ENCODE measurements around the gene LIMS1. TPM values are rescaled to one million over a fixed set of nuclear protein-coding genes. Genes with fewer than 3 reads are reported as not detected.
"Not testable (repeated sequence)": the region's sequence is repeated elsewhere in the genome, so short reads cannot be mapped to it uniquely, and the experiment has no call there.

The LIMS1 gene, protein sequence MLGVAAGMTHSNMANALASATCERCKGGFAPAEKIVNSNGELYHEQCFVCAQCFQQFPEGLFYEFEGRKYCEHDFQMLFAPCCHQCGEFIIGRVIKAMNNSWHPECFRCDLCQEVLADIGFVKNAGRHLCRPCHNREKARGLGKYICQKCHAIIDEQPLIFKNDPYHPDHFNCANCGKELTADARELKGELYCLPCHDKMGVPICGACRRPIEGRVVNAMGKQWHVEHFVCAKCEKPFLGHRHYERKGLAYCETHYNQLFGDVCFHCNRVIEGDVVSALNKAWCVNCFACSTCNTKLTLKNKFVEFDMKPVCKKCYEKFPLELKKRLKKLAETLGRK
- 10 to 100 TPM; 59.4 TPM for total RNA-seq
- 80.6 TPM for polyA plus RNA-seq

DNA sequence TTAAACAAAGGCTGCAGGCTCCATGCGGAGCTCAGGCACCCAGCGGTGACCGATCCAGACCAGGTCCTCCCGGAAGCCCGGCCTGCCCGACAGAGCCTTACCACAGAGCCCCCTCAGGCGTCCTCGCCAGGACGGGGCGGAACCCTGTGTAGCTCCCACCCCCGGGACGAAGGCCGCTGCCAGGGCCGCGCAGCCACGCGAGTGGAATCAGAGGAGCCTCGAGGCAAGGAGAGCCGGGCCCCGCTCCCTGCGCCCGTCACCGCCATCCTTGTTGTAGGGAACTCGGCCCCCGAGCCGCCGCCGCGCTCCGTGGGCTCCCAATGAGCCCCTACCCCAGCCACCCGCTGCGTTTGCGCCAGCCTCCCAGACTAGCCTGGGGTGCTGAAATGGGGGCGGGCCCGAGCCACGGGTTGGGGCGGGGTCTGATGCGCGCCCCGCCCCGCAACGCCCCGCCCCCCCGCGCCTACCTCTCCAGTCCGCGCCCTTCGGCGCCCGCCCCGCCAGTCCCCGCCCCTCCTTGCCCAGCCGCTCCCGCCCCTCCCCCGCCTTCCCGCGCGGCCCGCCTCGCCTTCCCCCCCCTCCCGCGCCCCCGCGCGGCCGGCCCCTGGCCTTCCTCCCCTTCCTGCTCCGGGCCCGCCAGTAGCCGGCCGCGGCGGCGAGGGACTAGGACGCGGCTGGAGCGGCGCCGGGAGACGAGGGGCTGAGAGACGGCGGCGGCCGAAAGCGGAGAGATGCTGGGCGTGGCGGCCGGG lies at the start of gene LIMS1:
TSS of gene LIMS1 (plus strand) at position 639 of the 752 bp plus-strand sequence. CDS start at position 732, 93 bp downstream.
- Histone ChIP-seq H3K36me3 (ENCODE audit: insufficient read depth, low read length) (no peaks in the 10 kb centered on the region), H3K9me3 (ENCODE audit: low read length) (no peaks in the 10 kb centered on the region), H3K27me3 (ENCODE audit: insufficient read depth, low read length, poor library complexity, severe bottlenecking) (no peaks in the 10 kb centered on the region), H3K4me1 (ENCODE audit: insufficient read depth, low read length) (peaks cover 7% of the 10 kb centered on the region), H3K4me3 (ENCODE audit: low read length) (peak within 1 kb of the TSS; percentile 87), H3K27ac (ENCODE audit: low read depth, low read length) (peak within 1 kb of the TSS; percentile 76)
- ChIA-PET POLR2A (interaction anchor here (0.6 to 1.9 kb wide), 2 partner anchors 84 to 86 kb away, joined by 7 to 12 read pairs; no protein-coding TSS in a partner anchor), CTCF (interaction anchor here (0.6 to 0.9 kb wide), 2 partner anchors 31 to 51 kb away, joined by 3 read pairs; no protein-coding TSS in a partner anchor)
- Mint-ChIP-seq H3K27ac (peak within 1 kb of the TSS; percentile 79 to 98 (median 91)), H3K9me3 (no peaks in the 10 kb centered on the region), H3K27me3 (no peaks in the 10 kb centered on the region), H3K4me1 (peaks cover 25 to 50% (median 35%) of the 10 kb centered on the region in 3 donors), H3K4me3 (peak within 1 kb of the TSS; percentile 93 to 98 (median 96)), H3K36me3 (peaks cover 0 to 6% (median 0%) of the 10 kb centered on the region in 3 donors)
- DNase-seq, result peak; percentile 77 to 93 (median 83)

DNA sequence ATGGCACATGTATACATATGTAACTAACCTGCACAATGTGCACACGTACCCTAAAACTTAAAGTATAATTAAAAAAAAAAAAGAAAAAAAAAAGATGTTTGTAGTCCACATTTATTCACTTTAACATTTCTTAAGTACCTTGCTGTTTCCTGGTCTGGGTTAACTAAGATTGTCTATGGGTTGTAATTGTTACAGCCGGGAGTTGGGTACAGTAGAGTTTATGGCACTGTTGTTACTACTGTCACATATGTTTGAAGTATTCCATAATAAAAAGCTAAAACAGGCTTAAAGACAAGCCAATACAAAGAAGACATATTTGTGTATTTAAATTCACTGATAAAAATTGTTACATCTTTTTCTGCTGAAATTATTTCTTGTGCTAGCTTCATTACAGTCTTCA lies 49.0 kb upstream of the LIMS1 start:
- Histone ChIP-seq H3K4me1 (ENCODE audit: insufficient read depth, low read length) (no peaks in the 10 kb centered on the region), H3K36me3 (ENCODE audit: insufficient read depth, low read length) (peaks cover 56% of the 10 kb centered on the region), H3K27me3 (ENCODE audit: insufficient read depth, low read length, poor library complexity, severe bottlenecking) (no peaks in the 10 kb centered on the region), H3K4me3 (ENCODE audit: low read length) (no peak overlapping the region), H3K27ac (ENCODE audit: low read depth, low read length) (no peak overlapping the region), H3K9me3 (ENCODE audit: low read length) (no peaks in the 10 kb centered on the region)
- CTCF ChIA-PET, result no interaction called here
- peaks cover 0 to 2% (median 0%) of the 10 kb centered on the region in 5 donors for H3K9me3 Mint-ChIP-seq
- H3K27me3 Mint-ChIP-seq, result no peaks in the 10 kb centered on the region
- H3K36me3 Mint-ChIP-seq, result peaks cover 18 to 82% (median 37%) of the 10 kb centered on the region in 3 donors
- no peak for DNase-seq
- H3K4me3 Mint-ChIP-seq, result no peak overlapping the region
- POLR2A ChIA-PET, result no interaction called here
- H3K27ac Mint-ChIP-seq, result no peak overlapping the region
- H3K4me1 Mint-ChIP-seq, result peaks cover 0 to 3% (median 3%) of the 10 kb centered on the region in 3 donors

DNA sequence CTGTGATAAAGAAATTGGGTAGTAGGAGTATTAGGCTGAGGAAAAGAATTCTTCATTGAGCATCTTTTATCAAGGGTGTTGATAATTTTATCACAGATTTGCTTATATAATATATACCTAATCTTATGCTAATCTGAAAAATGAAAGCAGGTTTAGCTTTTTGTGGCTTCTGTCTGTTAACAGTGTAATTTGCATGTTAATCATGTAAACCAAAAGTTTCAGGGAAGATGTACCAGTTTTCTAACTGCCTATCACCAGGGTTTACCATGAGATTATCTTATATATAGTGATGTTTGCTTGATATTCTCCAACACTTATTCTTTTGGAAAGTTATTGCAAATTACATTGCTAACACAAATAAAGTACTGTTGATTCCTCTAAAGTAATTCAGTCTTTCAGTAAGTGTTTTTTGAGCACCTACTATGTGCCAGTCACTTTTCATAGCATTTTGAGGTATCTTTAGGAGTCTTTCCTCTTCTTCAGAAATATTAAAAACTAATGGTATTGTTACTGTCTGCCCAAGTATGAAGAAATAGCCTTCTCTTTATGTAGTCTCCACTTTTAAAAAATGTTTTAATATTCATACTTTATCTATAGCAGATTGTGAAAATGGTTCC lies 43.7 kb upstream of the LIMS1 start:
- no peak overlapping the region for H3K27ac ChIP-seq (ENCODE audit: low read depth, low read length)
- peak overlapping the region in 1 of 8 donors; percentile 17 for H3K27ac Mint-ChIP-seq
- no peaks in the 10 kb centered on the region for H3K27me3 ChIP-seq (ENCODE audit: insufficient read depth, low read length, poor library complexity, severe bottlenecking)
- H3K36me3 ChIP-seq (ENCODE audit: insufficient read depth, low read length), result peaks cover 49% of the 10 kb centered on the region
- H3K9me3 Mint-ChIP-seq, result no peaks in the 10 kb centered on the region
- ChIA-PET CTCF (no interaction called here), POLR2A (no interaction called here)
- H3K4me3 Mint-ChIP-seq, result no peak overlapping the region
- H3K27me3 Mint-ChIP-seq, result no peaks in the 10 kb centered on the region
- H3K9me3 ChIP-seq (ENCODE audit: low read length), result no peaks in the 10 kb centered on the region
- H3K36me3 Mint-ChIP-seq, result peaks cover 0 to 83% (median 14%) of the 10 kb centered on the region in 3 donors
- H3K4me1 Mint-ChIP-seq, result no peaks in the 10 kb centered on the region
- H3K4me1 ChIP-seq (ENCODE audit: insufficient read depth, low read length), result no peaks in the 10 kb centered on the region
- no peak for DNase-seq
- no peak overlapping the region for H3K4me3 ChIP-seq (ENCODE audit: low read length)

DNA sequence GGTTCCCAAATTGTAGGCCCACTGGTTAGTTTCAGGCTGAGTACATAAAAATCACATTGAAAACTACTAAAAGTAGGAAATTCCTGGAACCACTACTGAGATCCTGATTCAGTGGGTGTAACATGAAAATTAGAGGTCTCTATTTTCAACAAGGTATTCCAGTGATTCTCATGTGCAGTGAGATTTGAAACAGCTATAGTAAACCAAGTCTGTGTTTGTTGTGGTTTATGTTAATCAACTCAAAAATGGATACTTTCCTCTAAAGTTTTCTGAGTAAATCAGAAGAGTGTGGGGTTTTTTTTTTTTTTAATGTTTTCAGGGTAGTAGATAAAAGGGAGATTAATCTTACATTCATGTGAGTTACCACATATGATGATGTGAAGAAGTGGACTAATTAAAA lies 42.4 kb upstream of the LIMS1 start:
- no peak overlapping the region for H3K4me3 Mint-ChIP-seq
- no peaks in the 10 kb centered on the region for H3K4me1 Mint-ChIP-seq
- Histone ChIP-seq H3K4me3 (ENCODE audit: low read length) (no peak overlapping the region), H3K4me1 (ENCODE audit: insufficient read depth, low read length) (no peaks in the 10 kb centered on the region), H3K27me3 (ENCODE audit: insufficient read depth, low read length, poor library complexity, severe bottlenecking) (no peaks in the 10 kb centered on the region), H3K27ac (ENCODE audit: low read depth, low read length) (no peak overlapping the region), H3K9me3 (ENCODE audit: low read length) (no peaks in the 10 kb centered on the region), H3K36me3 (ENCODE audit: insufficient read depth, low read length) (peaks cover 42% of the 10 kb centered on the region)
- H3K27ac Mint-ChIP-seq, result peak overlapping the region in 1 of 8 donors; percentile 45
- peaks cover 0 to 78% (median 14%) of the 10 kb centered on the region in 3 donors for H3K36me3 Mint-ChIP-seq
- POLR2A ChIA-PET, result no interaction called here
- H3K9me3 Mint-ChIP-seq, result no peaks in the 10 kb centered on the region
- CTCF ChIA-PET, result no interaction called here
- no peaks in the 10 kb centered on the region for H3K27me3 Mint-ChIP-seq
- DNase-seq, result no peak

DNA sequence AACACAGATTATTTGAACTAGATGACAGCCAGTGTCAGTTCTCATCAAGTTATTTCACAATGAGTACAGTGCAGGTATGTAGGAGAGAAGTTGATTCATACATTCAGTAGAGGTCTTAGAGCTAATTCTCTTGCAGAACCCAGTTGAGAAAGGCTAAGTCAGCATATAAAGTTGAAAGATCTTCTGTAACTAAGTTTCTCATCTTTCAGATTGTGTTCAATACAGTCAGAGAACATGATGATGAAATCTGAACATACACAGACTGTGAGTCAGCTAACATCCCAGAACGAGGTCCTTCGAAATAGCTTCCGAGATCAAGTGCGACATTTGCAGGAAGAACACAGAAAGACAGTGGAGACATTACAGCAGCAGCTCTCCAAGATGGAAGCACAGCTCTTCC lies 41.9 kb upstream of the LIMS1 start:
- H3K36me3 ChIP-seq (ENCODE audit: insufficient read depth, low read length), result peaks cover 39% of the 10 kb centered on the region
- H3K27ac Mint-ChIP-seq, result peak overlapping the region in 1 of 8 donors; percentile 40
- POLR2A ChIA-PET, result no interaction called here

DNA sequence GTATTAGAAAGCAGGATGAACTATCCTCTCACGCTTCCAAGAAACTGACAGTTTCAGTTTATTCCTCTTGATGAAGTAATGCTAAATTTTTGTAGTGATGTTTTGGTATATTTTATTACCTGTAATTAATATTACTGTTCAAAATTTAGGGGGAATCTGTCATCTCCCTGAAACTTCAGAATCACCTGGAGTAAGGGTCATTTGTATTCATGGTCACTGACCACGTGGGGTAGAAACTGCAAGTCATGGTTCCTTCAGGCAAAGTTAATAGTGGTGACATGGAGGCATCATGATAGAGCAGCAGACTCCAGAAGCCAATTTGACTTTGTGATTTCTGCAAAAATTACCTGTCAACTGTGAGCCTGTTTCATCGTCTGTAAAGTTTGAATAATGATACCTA lies 38.1 kb upstream of the LIMS1 start:
- H3K27ac Mint-ChIP-seq; DNase-seq; H3K4me3 ChIP-seq (ENCODE audit: low read length); H3K4me3 Mint-ChIP-seq; H3K9me3 ChIP-seq (ENCODE audit: low read length); H3K9me3 Mint-ChIP-seq; H3K27ac ChIP-seq (ENCODE audit: low read depth, low read length); H3K4me1 ChIP-seq (ENCODE audit: insufficient read depth, low read length); H3K27me3 ChIP-seq (ENCODE audit: insufficient read depth, low read length, poor library complexity, severe bottlenecking); H3K4me1 Mint-ChIP-seq; CTCF ChIA-PET; POLR2A ChIA-PET; H3K27me3 Mint-ChIP-seq: not testable (repeated sequence)
- peaks cover 0 to 68% (median 5%) of the 10 kb centered on the region in 3 donors for H3K36me3 Mint-ChIP-seq
- H3K36me3 ChIP-seq (ENCODE audit: insufficient read depth, low read length), result peaks cover 17% of the 10 kb centered on the region

More for the DNA sequence above, 41.9 kb upstream of the LIMS1 start:
- Histone ChIP-seq H3K27me3 (ENCODE audit: insufficient read depth, low read length, poor library complexity, severe bottlenecking) (no peaks in the 10 kb centered on the region), H3K27ac (ENCODE audit: low read depth, low read length) (no peak overlapping the region), H3K4me1 (ENCODE audit: insufficient read depth, low read length) (no peaks in the 10 kb centered on the region), H3K9me3 (ENCODE audit: low read length) (no peaks in the 10 kb centered on the region), H3K4me3 (ENCODE audit: low read length) (no peak overlapping the region)
- CTCF ChIA-PET, result no interaction called here
- no peaks in the 10 kb centered on the region for H3K27me3 Mint-ChIP-seq
- no peak for DNase-seq
- H3K4me3 Mint-ChIP-seq, result no peak overlapping the region
- no peaks in the 10 kb centered on the region for H3K9me3 Mint-ChIP-seq
- H3K36me3 Mint-ChIP-seq, result peaks cover 0 to 78% (median 12%) of the 10 kb centered on the region in 3 donors
- H3K4me1 Mint-ChIP-seq, result no peaks in the 10 kb centered on the region

DNA sequence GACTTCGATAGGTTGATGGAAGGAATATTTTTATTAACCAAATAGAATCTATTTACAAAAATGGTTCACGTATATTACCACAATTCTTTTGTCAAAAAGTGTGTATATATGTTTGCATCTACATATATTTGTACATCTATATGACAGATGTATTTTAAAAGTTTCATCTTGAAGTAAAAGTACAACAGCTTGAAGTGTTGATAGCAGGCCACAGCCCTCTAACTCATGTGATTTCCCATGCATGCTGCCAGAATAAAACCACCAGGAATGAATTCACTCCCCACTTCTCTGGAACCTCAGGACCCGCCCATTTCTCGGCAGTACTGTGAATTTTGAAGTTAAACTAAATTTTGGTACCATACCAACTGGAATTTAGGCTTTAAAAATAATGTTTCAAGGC lies 26.6 kb upstream of the LIMS1 start:
- H3K27ac Mint-ChIP-seq; H3K4me3 ChIP-seq (ENCODE audit: low read length); H3K4me1 ChIP-seq (ENCODE audit: insufficient read depth, low read length); H3K27me3 ChIP-seq (ENCODE audit: insufficient read depth, low read length, poor library complexity, severe bottlenecking); POLR2A ChIA-PET; H3K27me3 Mint-ChIP-seq; H3K9me3 Mint-ChIP-seq; H3K9me3 ChIP-seq (ENCODE audit: low read length); DNase-seq; H3K27ac ChIP-seq (ENCODE audit: low read depth, low read length); H3K4me3 Mint-ChIP-seq; H3K4me1 Mint-ChIP-seq; CTCF ChIA-PET: not testable (repeated sequence)
- H3K36me3 ChIP-seq (ENCODE audit: insufficient read depth, low read length), result peaks cover 12% of the 10 kb centered on the region
- H3K36me3 Mint-ChIP-seq, result peaks cover 0 to 57% (median 17%) of the 10 kb centered on the region in 3 donors

DNA sequence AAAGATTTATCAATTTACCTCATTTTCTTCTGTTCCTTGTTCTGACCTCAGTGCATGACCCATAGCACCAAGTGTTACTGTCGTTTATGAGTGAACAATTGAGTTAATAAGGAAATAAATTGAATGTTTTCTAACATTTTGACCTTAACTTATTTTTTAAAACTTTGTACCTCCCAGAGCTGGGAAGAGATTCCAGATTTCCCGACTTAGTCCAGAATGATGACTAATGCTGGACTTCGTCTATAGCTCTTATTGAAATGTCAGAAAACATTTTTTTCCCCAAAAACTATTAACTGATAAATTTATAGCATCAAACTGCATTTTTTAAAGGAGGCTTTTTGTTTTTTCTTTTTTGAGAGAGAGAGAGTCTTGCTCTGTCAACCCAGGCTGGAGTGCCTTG lies 21.8 kb upstream of the LIMS1 start:
- CTCF ChIA-PET; H3K9me3 Mint-ChIP-seq; H3K4me3 ChIP-seq (ENCODE audit: low read length); H3K4me1 Mint-ChIP-seq; H3K27me3 Mint-ChIP-seq; DNase-seq; H3K4me1 ChIP-seq (ENCODE audit: insufficient read depth, low read length); H3K27ac Mint-ChIP-seq; POLR2A ChIA-PET; H3K36me3 ChIP-seq (ENCODE audit: insufficient read depth, low read length); H3K27me3 ChIP-seq (ENCODE audit: insufficient read depth, low read length, poor library complexity, severe bottlenecking); H3K9me3 ChIP-seq (ENCODE audit: low read length); H3K4me3 Mint-ChIP-seq; H3K27ac ChIP-seq (ENCODE audit: low read depth, low read length): not testable (repeated sequence)
- H3K36me3 Mint-ChIP-seq, result peaks cover 4 to 17% (median 9%) of the 10 kb centered on the region in 3 donors

All from CD8-positive, alpha-beta memory T cell (primary cell).